ENCODE results near the gene WDR76.

WDR76 gene

DNA sequence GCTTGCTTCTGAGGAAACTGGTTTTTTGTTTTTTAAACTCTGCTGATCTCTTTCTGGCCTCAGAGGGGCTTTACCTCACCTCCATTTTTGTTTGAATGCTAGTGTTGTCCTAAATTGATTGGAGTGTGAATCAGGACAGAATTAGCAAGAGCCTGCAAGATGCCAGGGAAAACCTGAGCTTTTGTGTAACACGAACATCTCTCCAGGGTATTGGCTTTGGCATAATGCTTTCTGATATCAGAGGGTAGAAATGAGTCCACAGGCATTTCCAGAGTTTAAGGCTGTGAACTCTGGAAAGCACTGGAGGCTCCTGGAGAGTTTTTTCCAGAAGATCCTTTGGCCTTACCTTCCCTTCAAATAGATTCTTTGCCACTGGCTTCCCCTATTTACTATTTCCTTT, 87.1 kb downstream of the WDR76 start:
- no peak for DNase-seq (ENCODE audit: low spot score)

DNA sequence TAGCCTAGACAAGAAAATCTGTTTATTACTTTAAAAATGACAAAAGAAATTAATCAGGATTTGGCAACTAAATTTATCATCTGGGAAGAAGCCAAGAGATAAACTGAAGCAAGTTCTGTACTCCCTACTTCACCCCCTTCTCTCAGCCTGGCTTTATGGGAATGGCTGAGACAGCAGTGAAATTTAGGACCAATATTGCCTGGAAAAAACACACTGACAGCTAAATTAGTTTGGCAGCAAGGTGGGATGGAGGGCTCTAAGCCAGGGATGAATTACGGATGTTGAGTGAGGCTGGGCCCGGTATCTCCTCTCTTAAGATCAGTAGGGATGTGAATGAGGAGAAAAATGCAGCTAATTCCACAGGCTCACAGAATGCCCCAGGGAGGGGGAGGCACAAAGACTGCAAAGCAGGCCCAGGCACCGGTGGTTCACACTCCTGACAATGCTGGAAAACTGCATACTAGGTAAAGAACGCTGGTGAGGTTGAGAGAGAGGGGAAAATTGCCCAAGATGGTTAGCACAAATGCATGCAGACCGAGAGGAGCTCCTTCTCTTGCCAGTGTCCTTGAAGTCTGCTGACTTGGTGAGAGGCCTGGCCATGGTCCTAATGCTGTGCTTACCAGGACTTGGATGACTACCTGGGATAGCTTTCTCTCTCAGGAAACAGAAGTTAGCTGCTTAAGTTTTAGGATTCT, 89.0 kb downstream of the WDR76 start:
- no peak for DNase-seq (ENCODE audit: low spot score)

- no peak for DNase-seq (ENCODE audit: low spot score)
Measured at GRCh38 chr15:43916326-43916660, 89.5 kb downstream of the WDR76 start.

All from activated CD4-positive, alpha-beta T cell treated with anti-CD3 and anti-CD28 coated beads, Interleukin-2, Interleukin-4, amounts not matched to agents 100 ng/mL and 50 ng/mL, durations not matched to agents 16 hours and 8 hours (primary cell).